GM21423 (cell line): ENCODE results near the gene TRIP12.
"Not testable (repeated sequence)": the region's sequence is repeated elsewhere in the genome, so short reads cannot be mapped to it uniquely, and the experiment has no call there.

Experiments
- ATAC-seq: cut with Tn5 transposase; IDR thresholded peaks from one replicate; pipeline ENCODE4 v1.9.1; 2021; ENCODE audit warnings: mild to moderate bottlenecking, moderate library complexity; ENCODE audit not compliant: unreplicated experiment

TRIP12 gene

DNA sequence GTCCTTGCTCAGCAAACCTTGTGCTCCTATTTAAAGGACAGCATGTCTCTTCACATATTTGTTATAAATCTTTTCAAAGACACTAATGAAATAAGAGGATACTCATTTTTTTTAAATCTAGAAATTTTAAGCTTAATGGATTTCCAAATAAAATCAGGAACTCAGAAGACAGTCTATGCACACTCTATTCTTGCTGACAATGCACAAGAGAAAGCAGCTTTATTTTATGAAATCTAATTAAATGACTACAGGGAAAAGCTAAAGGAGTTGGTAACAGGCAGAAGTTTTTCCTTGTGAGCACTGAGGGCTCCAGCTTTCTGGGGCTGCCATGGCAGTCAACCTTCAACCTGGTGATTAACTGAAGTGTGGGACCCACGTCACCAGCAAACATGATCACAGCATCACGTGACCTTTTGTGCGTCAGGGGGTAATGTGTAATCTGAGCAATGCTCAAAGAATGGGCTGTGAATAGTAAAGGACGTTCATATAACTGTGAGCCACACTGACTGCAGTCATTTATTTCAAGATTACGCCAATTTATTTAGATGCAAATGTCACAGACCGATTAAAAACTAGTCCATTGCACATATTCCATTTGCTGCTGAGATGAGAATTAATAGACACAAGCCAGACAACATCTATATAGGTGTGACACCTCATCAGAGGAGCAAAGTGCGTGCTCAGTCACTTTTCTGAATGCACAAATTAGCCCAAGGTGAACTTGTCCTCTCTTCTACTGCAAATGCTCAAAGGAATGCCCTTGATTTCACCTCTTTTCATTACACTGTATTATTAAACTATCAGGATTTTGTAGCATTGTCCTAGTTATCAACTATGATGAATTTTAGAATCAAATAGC, 195.9 kb downstream of the TRIP12 start:
- ATAC-seq = no peak

DNA sequence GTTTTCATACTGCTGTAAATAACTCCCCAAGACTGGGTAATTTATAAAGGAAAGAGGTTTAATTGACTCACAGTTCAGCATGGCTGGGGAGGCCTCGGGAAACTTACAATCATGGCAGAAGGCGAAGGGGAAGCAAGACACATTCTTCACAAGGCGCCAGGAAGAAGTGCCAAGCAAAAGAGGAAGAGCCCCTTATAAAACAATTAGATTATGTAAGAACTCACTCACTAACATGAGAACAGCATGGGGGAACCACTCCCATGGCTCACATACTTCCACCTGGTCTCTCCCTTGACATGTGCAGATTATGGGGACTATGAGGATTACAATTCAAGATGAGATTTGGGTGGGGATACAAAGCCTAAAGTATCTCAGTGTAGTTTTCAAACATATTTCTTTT, 198.6 kb downstream of the TRIP12 start:
- ATAC-seq = not testable (repeated sequence)

DNA sequence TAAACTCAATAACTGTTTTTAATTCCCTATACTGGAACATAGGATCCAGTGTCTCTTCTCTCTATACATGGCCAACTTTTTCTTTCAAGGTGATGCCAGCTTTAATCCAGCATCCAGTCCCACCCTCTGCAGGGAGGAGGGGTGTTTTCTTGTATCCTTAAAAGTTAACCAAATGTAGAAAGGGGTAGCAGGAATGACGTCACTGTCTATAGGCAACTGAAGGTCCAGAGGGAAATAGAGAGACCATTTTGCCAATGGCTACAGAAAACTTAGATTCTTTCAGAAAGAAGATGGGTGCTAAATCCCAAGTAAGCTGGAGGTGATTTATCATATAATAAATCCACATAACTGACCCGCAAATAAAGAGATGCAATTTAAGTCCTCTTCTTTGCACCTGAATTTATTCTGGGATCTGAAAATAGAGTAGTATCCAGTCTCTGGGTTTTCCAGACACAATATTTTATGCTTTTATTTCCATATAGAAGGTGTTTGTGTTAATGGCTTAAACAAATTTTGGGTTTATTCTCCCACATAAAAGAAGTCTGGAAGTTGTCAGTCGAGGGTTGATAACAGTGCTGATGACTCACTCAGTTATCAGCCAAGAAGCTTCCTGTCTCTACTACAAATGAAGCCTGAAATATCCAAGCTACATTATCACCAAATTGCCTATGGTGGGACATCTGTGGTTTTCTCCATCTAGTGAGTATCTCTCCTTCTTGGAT, 201.7 kb downstream of the TRIP12 start:
- no peak for ATAC-seq

DNA sequence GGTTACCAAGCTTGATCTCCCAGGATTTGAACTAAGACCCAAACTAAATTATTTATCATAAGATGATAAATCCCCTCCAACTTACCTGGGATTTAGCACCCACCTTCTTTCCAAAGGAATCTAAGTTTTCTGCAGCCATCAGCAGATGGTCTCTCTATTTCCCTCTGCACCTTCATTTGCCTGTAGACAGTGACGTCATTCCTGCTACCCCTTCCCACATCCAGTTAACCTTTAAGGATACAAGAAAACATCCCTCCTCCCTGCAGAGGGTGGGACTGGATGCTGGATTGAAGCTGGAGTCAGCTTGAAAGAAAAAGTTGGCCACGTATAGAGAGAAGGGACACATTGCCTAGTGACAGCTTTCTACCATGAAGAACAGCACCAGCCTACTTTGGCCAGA, 203.8 kb downstream of the TRIP12 start:
- ATAC-seq = no peak

DNA sequence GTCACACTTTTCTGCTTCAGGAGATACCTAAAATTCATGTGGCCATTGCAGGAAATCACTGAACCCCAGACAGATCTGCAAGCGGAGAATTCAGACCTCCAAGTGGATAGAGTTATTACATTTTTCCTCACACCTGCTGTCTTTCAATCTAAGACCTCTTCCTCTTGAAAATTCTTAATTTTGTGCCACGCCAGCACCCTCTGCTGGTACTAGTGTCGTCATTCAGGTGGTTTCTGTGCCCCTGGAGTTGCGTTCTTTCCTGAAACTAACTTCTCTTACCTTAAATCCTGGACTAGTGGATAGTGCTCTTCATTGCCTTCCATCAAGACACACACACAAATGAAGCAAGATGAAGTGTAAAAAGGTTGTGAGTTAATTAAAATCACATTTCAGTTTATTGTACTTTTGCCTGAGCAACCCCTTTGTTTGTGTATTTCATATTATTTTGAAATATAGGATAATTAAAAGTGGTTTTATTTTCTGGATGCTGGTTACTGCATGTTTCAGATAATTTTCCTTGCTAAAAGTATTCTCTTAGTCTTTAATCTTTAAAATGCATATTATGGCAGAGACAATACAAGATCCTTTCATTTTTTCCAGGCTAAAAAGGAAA, 205.8 kb downstream of the TRIP12 start:
- ATAC-seq = no peak

DNA sequence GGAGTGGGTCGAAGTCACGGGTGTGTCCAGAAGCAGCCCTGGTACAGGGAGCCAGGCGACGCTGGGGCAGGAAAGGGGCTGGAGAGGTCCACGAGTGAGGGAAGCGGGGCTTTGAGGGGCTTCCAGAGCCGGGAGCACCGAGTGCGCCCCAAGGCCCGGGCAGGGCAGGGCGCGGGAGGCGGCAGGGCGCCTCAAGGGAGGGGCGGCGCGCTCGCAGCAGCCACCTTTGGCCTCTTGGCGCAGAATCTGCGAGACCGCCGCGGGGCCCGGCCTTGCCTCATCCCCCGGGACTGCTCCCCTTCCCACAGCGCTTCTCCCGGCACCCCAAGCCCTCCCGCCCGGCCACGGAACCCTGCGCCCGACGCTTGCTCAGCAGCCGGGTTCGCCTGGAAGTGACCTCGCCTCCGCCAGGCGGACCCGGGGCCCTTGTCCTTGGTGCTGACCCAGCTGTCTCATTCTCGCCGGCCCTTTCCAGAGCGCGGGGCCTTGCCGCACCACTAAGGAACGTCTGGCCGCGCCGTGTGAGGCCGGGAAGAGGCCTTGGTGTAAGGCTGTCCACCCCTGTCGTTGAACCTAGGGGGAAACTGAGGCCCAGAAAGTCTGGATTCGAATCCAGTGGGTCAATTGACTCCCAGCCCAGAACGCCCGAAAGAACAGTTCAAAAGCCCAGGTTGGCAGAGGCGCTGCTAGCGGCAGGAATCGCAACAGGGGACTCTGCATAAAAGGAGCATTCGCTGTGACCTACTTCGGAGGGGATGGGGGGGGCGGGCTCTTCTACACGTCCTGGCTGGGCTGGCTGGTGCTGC, 206.9 kb downstream of the TRIP12 start:
- ATAC-seq = peak; percentile 5

DNA sequence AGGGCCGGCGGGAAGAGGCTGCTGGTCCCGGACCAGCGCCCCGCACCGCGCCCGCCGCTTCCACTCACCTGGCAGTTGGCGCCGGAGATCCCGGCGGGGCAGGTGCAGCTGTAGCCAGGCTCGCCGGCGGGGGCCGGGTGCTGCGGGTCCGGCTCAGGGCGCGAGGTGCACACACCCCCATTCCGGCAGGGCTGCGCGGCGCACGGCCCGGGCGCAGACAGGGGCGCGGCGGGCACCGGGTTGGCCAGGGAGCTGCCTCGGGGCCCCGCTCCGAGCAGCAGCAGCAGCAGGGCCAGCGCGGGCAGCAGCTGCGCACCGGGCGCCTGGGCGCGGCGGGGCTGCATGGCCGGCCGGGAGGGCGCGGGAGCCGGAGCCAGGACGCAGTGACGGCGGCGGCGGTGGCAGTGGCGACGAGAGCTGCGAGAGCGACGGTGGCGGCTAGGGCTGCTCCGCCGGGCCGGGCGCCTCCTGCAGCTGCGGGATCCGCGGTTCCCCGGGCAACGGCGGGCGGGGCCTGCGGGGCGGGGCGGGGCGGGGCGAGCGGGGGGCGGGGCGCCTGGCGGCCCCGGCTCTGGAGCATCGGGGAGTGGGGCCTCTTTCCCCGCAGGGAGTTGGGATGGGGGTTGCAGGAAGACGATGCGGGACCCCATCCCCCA, 207.6 kb downstream of the TRIP12 start, which contains the start of gene DNER:
Gene DNER (minus strand): TSS at position 476 of the 656 bp plus-strand sequence. CDS start 132 bp downstream, at position 344.
- peak; percentile 81 for ATAC-seq
